Measurements from ENCODE around the gene PRND.

DNA sequence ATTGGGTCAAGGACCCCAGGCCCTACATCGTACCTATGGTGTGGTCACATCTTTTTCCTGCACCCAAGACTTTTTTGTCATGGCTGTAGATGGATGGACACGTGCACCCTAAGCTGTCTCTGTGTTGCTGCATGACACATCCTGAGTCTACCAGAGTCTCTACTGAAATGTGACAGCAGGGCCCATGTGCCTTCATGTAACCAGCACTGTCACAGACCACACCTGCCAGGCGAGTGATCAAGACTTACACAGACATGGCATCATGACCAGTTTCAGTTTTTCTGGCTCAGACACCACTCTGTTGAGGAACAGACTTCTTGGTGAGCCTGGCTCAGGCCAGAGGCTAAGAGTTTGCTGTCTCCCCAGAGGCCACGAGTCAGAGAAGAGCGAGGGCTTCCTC, 7.6 kb downstream of the PRND start:
- TF ChIP-seq HDAC6 (IDR thresholded peaks at IDR 0.05; ENCODE audit: unreplicated experiment), result no peak
- no peak for TF ChIP-seq GATAD2B (conservative IDR thresholded peaks at IDR 0.05; ENCODE audit: low read depth)
- TF ChIP-seq EZH2 (IDR thresholded peaks at IDR 0.05; ENCODE audit: borderline replicate concordance, control insufficient read depth, low read depth, low read length), result no peak
- TF ChIP-seq ATF7 (IDR thresholded peaks at IDR 0.05; ENCODE audit: low read depth), result no peak
- TF ChIP-seq, protein P1, sequence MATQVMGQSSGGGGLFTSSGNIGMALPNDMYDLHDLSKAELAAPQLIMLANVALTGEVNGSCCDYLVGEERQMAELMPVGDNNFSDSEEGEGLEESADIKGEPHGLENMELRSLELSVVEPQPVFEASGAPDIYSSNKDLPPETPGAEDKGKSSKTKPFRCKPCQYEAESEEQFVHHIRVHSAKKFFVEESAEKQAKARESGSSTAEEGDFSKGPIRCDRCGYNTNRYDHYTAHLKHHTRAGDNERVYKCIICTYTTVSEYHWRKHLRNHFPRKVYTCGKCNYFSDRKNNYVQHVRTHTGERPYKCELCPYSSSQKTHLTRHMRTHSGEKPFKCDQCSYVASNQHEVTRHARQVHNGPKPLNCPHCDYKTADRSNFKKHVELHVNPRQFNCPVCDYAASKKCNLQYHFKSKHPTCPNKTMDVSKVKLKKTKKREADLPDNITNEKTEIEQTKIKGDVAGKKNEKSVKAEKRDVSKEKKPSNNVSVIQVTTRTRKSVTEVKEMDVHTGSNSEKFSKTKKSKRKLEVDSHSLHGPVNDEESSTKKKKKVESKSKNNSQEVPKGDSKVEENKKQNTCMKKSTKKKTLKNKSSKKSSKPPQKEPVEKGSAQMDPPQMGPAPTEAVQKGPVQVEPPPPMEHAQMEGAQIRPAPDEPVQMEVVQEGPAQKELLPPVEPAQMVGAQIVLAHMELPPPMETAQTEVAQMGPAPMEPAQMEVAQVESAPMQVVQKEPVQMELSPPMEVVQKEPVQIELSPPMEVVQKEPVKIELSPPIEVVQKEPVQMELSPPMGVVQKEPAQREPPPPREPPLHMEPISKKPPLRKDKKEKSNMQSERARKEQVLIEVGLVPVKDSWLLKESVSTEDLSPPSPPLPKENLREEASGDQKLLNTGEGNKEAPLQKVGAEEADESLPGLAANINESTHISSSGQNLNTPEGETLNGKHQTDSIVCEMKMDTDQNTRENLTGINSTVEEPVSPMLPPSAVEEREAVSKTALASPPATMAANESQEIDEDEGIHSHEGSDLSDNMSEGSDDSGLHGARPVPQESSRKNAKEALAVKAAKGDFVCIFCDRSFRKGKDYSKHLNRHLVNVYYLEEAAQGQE (IDR thresholded peaks at IDR 0.05; ENCODE audit: low read depth, low read length), result no peak
- TF ChIP-seq, protein P2, sequence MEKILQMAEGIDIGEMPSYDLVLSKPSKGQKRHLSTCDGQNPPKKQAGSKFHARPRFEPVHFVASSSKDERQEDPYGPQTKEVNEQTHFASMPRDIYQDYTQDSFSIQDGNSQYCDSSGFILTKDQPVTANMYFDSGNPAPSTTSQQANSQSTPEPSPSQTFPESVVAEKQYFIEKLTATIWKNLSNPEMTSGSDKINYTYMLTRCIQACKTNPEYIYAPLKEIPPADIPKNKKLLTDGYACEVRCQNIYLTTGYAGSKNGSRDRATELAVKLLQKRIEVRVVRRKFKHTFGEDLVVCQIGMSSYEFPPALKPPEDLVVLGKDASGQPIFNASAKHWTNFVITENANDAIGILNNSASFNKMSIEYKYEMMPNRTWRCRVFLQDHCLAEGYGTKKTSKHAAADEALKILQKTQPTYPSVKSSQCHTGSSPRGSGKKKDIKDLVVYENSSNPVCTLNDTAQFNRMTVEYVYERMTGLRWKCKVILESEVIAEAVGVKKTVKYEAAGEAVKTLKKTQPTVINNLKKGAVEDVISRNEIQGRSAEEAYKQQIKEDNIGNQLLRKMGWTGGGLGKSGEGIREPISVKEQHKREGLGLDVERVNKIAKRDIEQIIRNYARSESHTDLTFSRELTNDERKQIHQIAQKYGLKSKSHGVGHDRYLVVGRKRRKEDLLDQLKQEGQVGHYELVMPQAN (conservative IDR thresholded peaks at IDR 0.05), result no peak
- TF ChIP-seq, protein P3, sequence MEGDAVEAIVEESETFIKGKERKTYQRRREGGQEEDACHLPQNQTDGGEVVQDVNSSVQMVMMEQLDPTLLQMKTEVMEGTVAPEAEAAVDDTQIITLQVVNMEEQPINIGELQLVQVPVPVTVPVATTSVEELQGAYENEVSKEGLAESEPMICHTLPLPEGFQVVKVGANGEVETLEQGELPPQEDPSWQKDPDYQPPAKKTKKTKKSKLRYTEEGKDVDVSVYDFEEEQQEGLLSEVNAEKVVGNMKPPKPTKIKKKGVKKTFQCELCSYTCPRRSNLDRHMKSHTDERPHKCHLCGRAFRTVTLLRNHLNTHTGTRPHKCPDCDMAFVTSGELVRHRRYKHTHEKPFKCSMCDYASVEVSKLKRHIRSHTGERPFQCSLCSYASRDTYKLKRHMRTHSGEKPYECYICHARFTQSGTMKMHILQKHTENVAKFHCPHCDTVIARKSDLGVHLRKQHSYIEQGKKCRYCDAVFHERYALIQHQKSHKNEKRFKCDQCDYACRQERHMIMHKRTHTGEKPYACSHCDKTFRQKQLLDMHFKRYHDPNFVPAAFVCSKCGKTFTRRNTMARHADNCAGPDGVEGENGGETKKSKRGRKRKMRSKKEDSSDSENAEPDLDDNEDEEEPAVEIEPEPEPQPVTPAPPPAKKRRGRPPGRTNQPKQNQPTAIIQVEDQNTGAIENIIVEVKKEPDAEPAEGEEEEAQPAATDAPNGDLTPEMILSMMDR (IDR thresholded peaks at IDR 0.05 in 2 of 3, conservative IDR thresholded peaks at IDR 0.05 in 1 of 3; ENCODE audit: control insufficient read depth in 2 of 3, extremely low read depth in 1 of 3, insufficient read depth in 1 of 3, low read depth in 3 of 3, low read length in 3 of 3), result no peak
